ENCODE results near the gene MCOLN1.

Gene MCOLN1

DNA sequence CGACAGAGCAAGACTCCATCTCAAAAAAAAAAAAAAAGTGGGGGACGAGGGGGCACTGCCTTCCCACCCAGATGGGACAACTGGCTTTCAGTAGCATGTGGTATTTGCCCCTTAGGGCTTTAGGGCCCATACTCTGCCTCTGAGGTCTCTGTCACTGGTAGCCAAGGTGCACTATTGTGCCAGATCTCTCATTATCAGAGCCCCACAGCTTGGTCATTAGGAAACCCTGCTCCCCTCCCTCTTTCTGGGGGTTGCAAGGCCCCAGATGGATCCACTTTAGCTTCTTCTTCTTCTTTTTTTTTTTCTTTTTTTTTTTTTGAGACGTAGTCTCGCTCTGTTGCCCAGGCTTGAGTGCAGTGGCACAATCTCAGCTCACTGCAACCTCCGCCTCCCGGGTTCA lies 17.7 kb upstream of the MCOLN1 start:
- no peak for DNase-seq

DNA sequence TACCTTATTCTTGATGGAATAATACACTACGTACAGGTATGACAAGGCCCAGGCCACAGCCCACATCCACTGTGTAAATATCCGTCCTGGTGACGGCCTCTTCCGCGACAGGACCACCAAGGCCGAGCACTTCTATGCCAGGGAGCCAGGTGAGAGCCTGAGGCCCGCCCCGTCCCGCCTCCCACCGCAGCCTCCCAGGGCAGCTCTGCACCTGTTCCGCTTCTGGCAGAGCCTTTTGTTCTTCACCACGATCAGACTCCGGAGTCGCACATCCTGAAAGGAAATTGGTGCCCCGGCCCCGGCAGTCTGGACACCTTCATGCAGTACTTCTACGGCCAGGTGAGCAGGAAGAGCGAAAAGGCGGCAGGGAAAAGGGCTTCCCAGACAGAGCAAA lies 17.1 kb upstream of the MCOLN1 start:
- DNase-seq: no peak

DNA sequence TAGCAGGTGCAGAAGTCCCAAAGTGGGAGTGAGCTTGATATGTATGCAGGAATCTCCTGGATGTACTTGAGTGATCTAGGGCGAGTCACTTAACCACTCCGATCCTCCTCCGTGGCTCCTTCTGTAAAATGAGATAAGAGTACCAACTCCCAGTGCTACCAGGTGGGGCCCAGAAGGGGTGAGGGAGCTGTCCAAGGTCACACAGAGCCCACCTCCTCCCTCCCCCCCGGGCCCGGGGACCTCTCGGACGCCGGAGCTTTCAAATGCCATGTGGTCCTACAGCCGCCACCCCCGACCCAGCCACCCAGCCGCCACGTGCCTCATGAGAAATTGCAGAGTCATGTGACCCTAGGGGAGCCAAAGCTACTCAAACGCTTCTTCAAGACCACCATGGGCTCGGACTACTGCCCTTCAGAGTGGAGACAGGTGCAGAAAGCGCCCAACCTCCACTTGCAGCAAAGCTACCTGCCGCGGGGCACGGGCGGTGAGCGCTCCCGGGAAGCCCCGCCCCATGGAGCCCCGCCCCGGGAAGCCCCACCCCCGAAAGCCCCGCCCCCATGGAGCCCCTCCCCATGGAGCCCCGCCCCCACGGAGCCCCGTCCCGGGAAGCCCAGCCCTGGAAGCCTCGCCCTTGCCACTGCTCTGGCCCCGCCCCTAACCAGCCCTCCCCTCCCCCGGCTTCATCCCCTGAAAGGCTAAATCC lies 16.6 kb upstream of the MCOLN1 start:
- DNase-seq: no peak

DNA sequence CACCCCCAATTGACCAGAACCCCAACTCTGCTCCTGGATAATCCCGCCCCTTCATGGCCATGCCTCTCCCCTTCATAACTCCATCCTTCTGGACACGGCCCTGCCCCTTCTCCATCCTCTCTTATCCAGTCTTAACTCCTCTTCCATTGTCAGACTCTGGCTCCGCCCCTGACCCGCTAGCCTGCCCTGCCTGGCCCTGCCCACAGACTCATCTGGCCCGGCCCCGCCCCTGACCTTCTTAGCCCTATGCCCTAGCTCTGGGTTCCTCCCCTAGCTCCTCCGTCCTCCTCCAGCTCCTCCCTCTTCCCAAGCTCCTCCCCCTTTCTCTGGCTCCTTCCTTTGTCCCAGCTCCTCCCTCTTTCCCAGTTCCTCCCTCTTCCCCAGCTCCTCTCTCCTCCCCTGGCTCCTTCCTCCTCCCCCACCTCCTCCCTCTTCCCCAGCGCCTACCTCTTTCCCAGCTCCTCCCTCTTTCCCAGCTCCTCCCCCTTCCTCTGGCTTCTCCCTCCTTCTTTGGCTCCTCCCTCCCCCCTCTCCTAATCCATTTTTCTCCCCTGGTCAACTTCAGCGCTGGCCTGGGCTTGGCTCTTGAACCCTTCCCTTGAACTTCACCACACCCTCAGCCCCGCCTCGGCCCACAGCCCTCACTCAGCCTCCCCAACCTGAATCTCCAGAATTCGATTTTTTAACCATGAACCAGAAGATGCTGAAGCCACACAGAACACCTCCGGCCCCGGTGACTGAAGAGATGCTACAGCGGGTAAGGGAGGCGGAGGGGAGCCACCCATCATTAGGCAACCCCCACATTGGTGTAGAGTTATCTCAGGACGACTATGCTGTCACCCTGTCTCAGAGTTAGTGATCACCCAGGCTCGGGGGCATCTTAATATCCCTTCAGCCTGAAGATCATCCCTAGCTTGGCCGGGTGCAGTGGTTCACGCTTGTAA lies 15.8 kb upstream of the MCOLN1 start:
- DNase-seq: peak; percentile 39

DNA sequence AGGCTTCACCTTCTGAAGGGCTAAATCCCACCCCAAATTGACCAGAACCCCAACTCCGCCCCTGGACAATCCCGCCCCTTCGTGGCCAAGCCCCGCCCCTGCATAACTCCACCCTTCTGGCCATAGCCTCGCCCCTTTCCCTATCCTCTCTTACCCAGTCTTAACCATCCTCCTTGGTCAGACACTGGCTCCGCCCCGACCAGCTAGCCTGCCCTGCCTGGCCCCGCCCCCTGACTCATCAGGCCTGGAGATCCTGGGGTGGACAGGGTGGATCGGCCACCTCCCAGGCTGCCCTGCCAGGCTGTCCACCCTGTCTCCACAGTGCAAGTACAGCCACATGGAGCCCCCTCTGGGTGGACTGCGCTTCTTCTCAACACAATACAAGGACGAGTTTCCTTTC lies 14.5 kb upstream of the MCOLN1 start:
- no peak for DNase-seq

DNA sequence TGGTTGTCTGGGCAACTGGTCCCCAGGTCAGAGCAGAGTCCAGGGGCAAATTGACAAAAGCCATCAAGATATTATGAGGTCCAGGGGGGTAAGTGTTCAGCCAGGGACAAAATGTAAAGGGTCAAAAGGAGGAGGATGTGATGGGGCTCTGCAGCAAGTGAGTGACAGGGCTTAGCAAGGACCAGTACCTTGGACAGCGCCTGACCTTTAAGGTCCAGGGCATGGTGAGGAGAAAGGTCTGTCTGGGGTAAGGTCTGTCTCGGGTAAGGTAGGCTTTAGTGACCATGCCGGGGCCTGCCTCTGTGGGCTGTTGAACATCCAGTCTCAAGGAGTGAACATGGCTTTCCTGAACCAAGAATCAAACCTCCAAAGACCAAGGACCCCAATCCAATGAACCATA lies 12.8 kb upstream of the MCOLN1 start:
- no peak for DNase-seq

DNA sequence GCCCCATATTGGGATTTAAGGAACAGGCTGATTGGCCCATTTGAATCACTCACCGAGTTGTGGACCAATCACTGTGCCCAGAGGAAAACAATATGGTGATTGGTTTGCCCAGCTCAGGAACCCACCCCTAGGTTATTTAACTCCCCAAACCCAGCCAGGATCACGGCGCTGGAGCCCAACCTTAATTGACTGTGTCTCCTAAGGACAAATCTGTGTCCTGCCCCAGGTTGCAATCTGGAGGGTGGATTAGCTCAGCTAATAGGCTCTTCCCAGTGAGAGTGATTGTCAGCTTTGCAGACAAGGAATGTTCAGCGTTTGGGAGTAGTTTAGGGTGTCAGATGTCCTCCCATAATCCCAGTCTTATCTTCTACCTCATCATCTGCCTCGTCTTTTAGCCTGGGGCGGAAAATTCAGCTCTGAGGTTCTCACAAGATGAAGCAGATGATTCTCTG lies 10.0 kb upstream of the MCOLN1 start:
- no peak for DNase-seq

DNA sequence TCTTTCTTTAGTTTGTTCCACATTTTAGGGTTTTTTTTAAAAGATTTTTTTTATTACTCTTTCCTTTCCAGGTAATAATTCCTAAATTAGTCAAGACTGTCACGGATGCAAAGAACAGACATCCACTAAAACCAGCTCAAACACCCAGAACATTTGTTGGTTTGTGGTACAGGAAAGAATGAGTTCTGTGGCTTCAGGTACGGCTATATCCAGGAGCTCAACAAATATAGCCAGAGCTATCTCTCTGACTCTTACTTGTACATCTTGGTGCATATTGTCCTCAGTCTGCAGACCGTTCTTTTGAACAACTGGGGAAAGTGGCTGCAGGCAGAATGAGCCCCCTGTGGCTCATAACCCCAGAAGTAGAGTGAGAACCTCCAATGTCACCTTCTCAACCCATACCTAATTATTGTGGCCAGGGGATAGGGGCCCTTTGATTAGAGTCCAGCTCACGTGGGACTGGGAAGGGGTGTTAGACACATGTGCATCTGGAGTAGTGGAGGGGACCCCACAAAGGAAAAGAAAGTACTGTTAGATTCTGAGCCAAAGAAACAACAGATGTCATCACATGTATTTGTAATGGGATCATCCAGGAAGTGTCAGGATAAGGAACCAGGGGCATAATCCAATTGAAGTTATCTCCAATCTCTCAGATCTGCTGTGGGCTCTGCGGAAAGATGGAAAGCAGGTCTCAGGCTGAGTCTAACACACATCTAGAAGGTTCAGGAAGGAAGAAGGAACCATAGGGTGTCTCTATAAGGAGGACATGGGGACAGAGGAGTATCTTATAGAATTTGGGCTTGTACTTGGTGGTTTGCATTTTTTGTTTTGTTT lies 8.4 kb upstream of the MCOLN1 start:
- no peak for DNase-seq

DNA sequence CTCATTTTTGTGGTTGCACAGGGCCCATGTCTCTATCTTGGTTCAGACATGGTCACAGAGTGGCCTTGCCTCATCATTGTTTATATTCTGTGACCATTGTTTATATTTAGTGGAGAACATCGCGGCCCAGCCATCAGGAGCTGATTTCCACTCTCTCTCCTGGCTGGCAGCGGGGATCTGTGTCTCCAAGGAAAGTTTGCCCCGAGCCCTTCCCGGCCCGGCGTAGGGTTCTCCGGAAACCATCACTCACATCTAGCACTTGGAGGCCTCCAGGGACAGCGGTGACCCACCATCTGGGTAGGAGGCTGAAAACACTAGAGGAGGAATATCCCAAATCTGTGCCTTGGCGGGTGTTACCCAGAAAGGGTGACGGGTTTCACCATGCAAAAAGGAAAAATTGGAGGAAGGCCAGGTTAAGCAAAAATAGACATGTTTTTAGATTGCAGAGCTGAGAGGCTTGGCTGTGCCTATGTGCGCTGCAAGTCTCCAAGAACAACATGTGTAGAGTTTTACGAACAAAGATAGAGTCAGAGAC lies 7.2 kb upstream of the MCOLN1 start:
- no peak for DNase-seq

DNA sequence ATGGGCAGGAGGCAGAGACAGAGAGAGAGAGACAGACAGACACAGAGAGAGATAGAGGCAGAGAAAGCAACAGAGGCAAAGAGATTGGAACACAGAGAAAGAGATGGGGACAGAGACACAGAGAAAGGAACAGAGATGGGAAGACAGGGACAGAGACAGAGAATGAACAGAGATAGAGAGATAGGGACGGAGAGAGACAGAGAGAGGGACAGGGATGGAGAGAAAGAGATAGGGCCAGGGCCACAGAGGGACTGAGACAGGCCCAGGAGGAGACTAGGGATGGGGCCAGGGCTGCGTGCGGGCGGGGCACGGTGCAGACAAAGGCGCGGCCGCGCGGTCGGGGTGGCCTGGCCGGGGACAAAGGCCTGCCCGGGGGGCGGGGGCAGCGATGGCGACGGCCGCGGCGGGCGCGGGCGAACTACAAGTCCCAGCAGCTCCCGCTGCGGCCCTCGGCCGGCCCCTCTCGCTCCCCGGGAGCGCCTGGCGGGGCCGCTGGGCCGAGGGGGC lies 6.7 kb upstream of the MCOLN1 start, which contains the start of gene ZNF358:
Gene ZNF358 (plus strand): TSS at position 459 of the 507 bp plus-strand sequence. CDS start 3,140 bp downstream, outside the sequence.
- DNase-seq: peak; percentile 34

DNA sequence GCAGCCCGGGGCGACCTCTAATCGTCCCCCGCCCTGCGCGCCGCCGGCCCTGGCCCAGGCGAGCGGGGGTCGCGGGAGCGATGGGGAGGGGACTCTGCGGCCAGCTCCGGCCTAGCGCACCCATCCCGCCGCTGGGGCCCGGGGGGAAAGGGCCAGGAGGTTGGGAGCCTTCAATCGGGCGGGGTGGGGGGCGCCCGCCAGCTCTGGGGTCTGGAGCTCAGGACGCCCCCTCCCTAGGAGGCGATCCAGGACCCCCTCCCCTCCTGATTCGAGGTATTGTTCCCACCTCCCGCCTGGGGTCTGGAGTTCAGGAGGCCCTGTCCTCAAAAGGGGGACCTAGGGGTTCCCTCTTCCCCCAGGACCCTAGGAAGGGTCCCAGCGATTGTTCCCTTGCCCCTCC lies 6.1 kb upstream of the MCOLN1 start:
- DNase-seq: no peak

DNA sequence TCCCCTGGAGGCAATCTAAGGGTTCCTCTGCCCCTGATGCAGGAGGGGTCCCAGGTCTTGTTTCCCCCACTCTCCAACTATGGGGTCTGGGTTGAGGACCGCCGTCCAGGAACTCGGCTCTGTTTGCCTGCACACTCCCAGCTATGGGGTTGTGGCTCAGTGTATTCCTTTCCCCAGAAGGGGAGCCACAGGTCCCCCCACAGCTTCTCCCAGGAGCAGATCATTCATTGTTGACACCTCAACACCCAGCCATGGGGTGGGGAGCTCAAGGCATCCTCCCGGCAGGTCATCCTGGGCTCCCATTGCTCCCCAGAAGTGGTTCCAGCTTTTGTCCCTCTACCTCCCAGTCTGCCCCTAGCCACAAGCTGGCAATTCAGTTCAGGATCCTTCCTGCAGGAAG lies 5.5 kb upstream of the MCOLN1 start:
- no peak for DNase-seq

DNA sequence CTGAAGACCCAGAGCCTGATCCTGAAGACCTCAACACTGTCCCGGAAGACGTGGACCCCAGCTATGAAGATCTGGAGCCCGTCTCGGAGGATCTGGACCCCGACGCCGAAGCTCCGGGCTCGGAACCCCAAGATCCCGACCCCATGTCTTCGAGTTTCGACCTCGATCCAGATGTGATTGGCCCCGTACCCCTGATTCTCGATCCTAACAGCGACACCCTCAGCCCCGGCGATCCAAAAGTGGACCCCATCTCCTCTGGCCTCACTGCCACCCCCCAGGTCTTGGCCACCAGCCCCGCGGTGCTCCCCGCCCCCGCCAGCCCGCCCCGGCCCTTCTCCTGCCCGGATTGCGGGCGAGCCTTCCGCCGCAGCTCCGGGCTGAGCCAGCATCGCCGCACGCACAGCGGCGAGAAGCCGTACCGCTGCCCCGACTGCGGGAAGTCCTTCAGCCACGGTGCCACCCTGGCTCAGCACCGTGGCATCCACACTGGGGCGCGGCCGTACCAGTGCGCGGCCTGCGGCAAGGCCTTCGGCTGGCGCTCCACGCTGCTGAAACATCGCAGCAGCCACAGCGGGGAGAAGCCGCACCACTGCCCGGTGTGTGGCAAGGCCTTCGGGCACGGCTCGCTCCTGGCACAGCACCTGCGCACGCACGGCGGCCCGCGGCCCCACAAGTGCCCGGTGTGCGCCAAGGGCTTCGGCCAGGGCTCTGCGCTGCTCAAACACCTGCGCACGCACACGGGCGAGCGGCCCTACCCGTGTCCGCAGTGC lies 2.9 kb upstream of the MCOLN1 start:
- DNase-seq: no peak

DNA sequence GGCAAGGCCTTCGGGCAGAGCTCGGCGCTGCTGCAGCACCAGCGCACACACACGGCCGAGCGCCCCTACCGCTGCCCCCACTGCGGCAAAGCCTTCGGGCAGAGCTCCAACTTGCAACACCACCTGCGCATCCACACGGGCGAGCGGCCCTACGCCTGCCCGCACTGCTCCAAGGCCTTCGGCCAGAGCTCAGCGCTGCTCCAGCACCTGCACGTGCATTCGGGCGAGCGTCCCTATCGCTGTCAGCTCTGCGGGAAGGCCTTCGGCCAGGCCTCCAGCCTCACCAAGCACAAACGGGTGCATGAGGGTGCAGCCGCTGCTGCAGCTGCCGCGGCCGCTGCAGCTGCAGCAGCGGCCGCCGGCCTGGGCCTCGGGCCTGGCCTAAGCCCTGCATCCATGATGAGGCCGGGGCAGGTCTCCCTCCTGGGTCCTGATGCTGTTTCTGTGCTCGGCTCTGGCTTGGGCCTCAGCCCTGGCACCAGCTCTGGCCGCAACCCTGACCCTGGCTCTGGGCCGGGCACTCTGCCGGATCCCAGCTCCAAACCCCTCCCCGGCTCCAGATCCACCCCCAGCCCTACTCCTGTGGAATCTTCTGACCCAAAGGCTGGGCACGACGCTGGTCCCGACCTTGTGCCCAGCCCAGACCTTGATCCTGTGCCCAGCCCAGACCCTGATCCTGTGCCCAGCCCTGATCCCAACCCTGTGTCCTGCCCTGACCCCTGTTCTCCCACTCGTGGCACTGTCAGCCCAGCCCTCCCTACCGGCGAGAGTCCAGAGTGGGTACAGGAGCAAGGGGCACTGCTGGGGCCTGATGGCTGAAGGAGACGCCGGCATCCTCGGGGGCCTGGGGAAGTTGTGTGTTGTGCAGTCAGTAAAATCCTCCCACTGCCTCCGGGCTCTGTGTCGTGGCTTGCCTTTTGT lies 2.0 kb upstream of the MCOLN1 start:
- no peak for DNase-seq

DNA sequence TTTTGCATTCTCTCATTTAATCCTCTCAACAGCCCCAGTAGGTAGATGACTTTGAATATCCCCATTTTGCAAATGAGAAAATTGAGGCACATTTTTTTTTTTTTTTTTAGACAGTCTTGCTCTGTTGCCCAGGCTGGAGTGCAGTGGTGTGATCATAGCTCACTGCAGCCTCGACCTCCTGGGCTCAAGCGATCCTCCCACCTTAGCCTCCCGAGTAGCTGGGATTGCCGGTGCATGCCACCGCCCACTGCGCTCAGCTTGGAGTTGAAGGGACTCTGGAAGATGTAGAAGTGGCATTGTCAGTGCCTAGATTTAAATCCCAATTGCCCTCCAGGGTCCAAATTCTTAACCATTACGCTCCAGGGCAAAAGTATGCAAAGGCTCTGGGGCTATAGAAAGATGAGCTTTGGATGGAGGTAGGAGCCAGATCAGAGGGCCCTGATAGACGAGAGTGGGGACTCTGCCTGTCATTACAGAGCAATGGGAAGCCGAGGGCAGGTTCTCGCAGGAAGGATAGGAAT lies 813 bp upstream of the MCOLN1 start:
- no peak for DNase-seq

DNA sequence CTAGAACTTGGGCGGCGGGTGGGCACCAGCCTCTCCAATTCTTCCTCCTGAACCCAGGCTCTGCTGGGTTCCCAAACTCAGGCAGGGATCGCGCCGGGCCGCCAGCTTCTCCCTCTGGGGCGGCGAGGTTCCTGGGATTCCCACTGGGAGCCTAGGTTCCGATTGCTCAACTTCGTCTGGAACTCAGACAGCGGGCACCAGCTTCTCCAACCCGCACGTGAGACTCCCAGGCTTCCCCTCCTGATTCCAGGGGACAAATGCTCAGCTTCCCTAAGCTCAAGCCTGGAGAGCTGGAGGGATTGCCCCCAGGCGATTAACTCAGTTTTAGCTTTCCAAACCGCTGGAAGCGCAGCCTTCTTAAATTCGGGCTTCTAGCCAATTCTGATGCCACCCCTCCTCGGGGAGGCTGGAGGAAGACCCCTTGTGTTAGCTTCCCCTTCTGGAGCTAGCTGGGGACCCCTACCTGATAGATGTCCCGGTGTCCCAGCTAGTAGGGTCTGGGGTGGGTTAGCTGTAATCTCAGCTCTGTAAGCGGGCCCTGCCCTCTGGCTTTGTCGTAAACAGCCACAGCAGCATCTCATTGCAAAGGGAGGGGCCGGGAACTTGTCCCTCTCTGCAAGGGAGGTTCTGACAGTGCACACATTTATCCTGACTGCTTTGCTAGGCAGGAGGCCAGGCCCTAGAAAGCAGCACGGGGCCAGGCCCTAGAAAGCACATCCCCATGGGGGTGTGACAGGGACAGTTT lies 671 bp downstream of the MCOLN1 start:
- DNase-seq: no peak

DNA sequence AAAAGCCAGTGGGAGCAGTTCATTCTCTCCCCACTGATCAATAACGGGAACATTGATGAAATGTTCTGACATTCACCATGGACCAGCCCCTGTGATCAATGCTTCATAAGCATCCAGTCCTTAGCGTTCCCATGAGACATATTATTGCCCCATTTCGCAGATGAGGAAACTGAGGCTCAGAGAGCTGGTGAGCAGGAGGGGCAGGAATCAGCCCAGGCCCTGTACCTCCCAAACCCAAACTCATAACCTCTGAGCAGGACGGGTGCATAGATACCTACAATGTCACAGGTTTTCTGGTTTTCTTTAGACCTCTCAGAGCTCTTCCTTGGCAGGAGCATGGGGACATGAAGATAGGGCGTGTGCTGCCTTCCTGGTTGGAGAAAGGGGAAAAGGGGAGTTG lies 2.1 kb downstream of the MCOLN1 start:
- DNase-seq: no peak

DNA sequence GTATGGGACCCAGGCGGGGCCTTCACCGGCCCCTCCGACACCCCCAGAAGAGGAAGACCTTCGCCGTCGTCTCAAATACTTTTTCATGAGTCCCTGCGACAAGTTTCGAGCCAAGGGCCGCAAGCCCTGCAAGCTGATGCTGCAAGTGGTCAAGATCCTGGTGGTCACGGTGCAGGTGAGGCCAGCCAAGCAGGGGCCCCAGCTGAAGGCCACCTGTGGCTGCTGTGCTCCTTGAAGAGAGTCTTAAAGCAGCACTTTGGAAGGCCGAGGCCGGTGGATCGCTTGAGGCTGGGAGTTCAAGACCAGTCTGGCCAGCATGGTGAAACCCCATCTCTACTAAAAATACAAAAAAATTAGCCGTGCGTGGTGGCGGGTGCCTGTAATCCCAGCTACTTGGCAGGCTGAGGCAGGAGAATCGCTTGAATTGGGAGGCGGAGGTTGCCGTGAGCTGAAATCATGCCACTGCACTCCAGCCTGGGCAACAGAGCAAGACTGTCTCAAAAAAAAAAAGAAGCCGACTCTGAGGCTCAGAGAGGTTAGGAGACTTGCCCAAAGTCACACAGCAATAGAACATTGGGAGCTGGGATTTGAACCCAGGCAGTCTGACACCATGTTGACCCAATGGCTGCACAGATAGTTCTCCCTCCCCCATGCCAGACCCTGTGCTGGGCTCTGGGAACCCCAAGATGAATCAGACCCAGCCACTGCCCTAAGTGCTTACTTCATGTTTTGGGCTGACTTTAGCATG lies 2.7 kb downstream of the MCOLN1 start:
- DNase-seq: no peak
